WTC11 (cell line): Measurements from ENCODE around the gene NCKAP5.

Experiments
- ELF4 ChIP-seq: sonication (generic); formaldehyde crosslinking; IDR thresholded peaks from 2 replicates; pipeline ENCODE4 v1.8.1; 2022; ENCODE audit warnings: low read depth, mild to moderate bottlenecking, moderate library complexity, missing genetic modification reagents
- ESRRA ChIP-seq: sonication (generic); formaldehyde crosslinking; IDR thresholded peaks from 2 replicates; pipeline ENCODE4 v1.8.1; 2022; ENCODE audit warnings: mild to moderate bottlenecking, missing genetic modification reagents, borderline replicate concordance
- FOXK1 ChIP-seq: sonication (generic); formaldehyde crosslinking; IDR thresholded peaks from 2 replicates; pipeline ENCODE4 v1.8.0; 2022; ENCODE audit warnings: mild to moderate bottlenecking, moderate library complexity, missing genetic modification reagents
- HMGA2 ChIP-seq: fragments of 250-450 bp; sonication (Bioruptor Pico); IDR thresholded peaks from 2 replicates; pipeline ENCODE4 v1.4.0; 2021; ENCODE audit warnings: mild to moderate bottlenecking, moderate library complexity
- NR2C2 ChIP-seq: sonication (generic); formaldehyde crosslinking; IDR thresholded peaks from 2 replicates; pipeline ENCODE4 v1.8.0; 2022; ENCODE audit warnings: mild to moderate bottlenecking, missing genetic modification reagents
- SP1 ChIP-seq: sonication (generic); formaldehyde crosslinking; conservative IDR thresholded peaks from 2 replicates; pipeline ENCODE4 v1.8.1; 2022; ENCODE audit warnings: missing genetic modification reagents
- ZBTB21 ChIP-seq: sonication (generic); formaldehyde crosslinking; IDR thresholded peaks from 2 replicates; pipeline ENCODE4 v1.8.1; 2023; ENCODE audit warnings: mild to moderate bottlenecking, missing genetic modification reagents, borderline replicate concordance
- ZNF416 ChIP-seq: fragments of 250-450 bp; sonication (Bioruptor Pico); IDR thresholded peaks from 2 replicates; pipeline ENCODE4 v1.9.0; 2021; ENCODE audit warnings: mild to moderate bottlenecking, inconsistent platforms
- TF ChIP-seq, protein P1 (sequence below): fragments of 200-600 bp; IDR thresholded peaks from 2 replicates; pipeline ENCODE4 v1.8.0; 2022; ENCODE audit warnings: antibody characterized with exemption
- TF ChIP-seq, protein P2 (sequence below): sonication (generic); formaldehyde crosslinking; IDR thresholded peaks from 2 replicates; pipeline ENCODE4 v1.8.1; 2022; ENCODE audit warnings: mild to moderate bottlenecking, missing genetic modification reagents, moderate library complexity, borderline replicate concordance
- TF ChIP-seq, protein P3 (sequence below): sonication (generic); formaldehyde crosslinking; IDR thresholded peaks from 2 replicates; pipeline ENCODE4 v1.8.1; 2023; ENCODE audit warnings: mild to moderate bottlenecking, missing genetic modification reagents, moderate library complexity
- TF ChIP-seq, protein P4 (sequence below): fragments of 250-450 bp; sonication (Bioruptor Pico); IDR thresholded peaks from 2 replicates; pipeline ENCODE4 v1.8.0; 2021; ENCODE audit warnings: mild to moderate bottlenecking
- TF ChIP-seq, protein P5 (sequence below): sonication (generic); formaldehyde crosslinking; conservative IDR thresholded peaks from 2 replicates; pipeline ENCODE4 v1.8.1; 2023; ENCODE audit warnings: mild to moderate bottlenecking, low read depth, missing genetic modification reagents, moderate library complexity

DNA sequence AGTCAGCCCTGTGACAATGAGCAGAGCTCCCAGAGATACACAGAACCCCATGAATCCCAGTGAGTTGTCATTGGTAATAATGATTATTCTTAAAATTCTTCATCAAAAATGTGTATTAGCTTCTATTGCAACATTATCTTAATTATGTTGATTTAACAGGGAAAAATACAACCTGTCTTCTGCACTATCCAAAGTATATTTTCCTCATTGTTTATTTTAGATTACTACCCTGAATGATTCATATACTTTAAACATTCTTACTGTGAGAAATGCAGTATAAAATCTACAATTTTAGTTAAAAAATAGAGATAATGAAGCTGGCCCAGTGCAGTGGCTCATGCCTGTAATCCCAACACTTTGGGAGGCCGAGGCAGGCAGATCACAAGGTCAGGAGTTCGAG is 773.0 kb downstream of the NCKAP5 start:
- TF ChIP-seq, protein P1, sequence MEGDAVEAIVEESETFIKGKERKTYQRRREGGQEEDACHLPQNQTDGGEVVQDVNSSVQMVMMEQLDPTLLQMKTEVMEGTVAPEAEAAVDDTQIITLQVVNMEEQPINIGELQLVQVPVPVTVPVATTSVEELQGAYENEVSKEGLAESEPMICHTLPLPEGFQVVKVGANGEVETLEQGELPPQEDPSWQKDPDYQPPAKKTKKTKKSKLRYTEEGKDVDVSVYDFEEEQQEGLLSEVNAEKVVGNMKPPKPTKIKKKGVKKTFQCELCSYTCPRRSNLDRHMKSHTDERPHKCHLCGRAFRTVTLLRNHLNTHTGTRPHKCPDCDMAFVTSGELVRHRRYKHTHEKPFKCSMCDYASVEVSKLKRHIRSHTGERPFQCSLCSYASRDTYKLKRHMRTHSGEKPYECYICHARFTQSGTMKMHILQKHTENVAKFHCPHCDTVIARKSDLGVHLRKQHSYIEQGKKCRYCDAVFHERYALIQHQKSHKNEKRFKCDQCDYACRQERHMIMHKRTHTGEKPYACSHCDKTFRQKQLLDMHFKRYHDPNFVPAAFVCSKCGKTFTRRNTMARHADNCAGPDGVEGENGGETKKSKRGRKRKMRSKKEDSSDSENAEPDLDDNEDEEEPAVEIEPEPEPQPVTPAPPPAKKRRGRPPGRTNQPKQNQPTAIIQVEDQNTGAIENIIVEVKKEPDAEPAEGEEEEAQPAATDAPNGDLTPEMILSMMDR, result no peak
- TF ChIP-seq, protein P2, sequence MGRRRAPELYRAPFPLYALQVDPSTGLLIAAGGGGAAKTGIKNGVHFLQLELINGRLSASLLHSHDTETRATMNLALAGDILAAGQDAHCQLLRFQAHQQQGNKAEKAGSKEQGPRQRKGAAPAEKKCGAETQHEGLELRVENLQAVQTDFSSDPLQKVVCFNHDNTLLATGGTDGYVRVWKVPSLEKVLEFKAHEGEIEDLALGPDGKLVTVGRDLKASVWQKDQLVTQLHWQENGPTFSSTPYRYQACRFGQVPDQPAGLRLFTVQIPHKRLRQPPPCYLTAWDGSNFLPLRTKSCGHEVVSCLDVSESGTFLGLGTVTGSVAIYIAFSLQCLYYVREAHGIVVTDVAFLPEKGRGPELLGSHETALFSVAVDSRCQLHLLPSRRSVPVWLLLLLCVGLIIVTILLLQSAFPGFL (CRISPR knock-in tag), result no peak
- no peak for TF ChIP-seq HMGA2
- TF ChIP-seq, protein P3, sequence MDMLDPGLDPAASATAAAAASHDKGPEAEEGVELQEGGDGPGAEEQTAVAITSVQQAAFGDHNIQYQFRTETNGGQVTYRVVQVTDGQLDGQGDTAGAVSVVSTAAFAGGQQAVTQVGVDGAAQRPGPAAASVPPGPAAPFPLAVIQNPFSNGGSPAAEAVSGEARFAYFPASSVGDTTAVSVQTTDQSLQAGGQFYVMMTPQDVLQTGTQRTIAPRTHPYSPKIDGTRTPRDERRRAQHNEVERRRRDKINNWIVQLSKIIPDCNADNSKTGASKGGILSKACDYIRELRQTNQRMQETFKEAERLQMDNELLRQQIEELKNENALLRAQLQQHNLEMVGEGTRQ, result no peak
- no peak for TF ChIP-seq FOXK1 (CRISPR knock-in tag)
- no peak for TF ChIP-seq ZBTB21 (CRISPR knock-in tag)
- TF ChIP-seq NR2C2, result no peak
- TF ChIP-seq, protein P4, sequence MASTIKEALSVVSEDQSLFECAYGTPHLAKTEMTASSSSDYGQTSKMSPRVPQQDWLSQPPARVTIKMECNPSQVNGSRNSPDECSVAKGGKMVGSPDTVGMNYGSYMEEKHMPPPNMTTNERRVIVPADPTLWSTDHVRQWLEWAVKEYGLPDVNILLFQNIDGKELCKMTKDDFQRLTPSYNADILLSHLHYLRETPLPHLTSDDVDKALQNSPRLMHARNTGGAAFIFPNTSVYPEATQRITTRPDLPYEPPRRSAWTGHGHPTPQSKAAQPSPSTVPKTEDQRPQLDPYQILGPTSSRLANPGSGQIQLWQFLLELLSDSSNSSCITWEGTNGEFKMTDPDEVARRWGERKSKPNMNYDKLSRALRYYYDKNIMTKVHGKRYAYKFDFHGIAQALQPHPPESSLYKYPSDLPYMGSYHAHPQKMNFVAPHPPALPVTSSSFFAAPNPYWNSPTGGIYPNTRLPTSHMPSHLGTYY, result no peak
- no peak for TF ChIP-seq SP1 (CRISPR knock-in tag)
- TF ChIP-seq ELF4 (CRISPR knock-in tag), result no peak
- TF ChIP-seq, protein P5, sequence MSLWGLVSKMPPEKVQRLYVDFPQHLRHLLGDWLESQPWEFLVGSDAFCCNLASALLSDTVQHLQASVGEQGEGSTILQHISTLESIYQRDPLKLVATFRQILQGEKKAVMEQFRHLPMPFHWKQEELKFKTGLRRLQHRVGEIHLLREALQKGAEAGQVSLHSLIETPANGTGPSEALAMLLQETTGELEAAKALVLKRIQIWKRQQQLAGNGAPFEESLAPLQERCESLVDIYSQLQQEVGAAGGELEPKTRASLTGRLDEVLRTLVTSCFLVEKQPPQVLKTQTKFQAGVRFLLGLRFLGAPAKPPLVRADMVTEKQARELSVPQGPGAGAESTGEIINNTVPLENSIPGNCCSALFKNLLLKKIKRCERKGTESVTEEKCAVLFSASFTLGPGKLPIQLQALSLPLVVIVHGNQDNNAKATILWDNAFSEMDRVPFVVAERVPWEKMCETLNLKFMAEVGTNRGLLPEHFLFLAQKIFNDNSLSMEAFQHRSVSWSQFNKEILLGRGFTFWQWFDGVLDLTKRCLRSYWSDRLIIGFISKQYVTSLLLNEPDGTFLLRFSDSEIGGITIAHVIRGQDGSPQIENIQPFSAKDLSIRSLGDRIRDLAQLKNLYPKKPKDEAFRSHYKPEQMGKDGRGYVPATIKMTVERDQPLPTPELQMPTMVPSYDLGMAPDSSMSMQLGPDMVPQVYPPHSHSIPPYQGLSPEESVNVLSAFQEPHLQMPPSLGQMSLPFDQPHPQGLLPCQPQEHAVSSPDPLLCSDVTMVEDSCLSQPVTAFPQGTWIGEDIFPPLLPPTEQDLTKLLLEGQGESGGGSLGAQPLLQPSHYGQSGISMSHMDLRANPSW (CRISPR knock-in tag), result no peak
- no peak for TF ChIP-seq ZNF416 (CRISPR knock-in tag)
- TF ChIP-seq ESRRA (CRISPR knock-in tag), result no peak
